ENCODE data around the gene ARHGAP31.

Gene ARHGAP31

DNA sequence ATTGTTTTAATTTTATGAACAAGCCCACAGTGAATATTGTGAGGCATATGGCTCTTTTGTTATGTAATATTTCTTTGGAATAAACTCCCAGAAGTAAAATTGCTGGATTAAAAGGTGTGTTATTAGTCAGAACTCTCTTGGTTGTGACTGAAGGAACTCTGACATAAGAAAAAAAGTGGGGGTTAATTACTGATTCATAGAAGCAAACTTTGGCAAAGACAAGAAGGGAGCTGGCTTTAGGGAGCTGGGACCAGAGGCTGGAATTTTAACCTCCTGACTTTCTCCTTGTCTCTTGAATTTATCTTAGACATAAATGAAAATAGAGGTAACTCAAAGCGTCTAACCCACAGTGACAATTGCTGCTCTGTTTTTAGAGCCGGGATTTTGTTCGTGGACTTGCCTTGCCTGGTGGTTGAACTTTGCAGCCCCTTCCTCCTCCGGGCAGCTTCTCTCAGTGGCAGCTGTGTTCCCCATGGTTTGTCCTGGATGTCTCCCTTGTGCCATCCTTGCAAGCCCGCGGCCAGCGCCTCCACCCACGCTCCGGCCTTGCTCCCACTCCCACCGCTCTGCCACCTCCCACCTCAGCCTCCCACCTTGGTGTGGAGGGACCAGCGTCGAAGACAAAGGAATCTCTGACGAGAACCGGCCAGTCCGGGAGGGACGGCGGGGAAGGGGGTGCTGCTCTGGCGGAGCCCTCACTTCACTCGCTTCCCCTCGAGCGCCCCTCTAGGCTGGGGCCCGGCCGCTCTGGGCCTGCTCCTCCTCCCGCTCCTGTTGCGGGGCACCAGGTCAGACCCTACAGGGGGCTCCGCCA, 28.0 kb downstream of the ARHGAP31 start:
- no peak for DNase-seq (ENCODE audit: low spot score)
- TF ChIP-seq, protein P1, sequence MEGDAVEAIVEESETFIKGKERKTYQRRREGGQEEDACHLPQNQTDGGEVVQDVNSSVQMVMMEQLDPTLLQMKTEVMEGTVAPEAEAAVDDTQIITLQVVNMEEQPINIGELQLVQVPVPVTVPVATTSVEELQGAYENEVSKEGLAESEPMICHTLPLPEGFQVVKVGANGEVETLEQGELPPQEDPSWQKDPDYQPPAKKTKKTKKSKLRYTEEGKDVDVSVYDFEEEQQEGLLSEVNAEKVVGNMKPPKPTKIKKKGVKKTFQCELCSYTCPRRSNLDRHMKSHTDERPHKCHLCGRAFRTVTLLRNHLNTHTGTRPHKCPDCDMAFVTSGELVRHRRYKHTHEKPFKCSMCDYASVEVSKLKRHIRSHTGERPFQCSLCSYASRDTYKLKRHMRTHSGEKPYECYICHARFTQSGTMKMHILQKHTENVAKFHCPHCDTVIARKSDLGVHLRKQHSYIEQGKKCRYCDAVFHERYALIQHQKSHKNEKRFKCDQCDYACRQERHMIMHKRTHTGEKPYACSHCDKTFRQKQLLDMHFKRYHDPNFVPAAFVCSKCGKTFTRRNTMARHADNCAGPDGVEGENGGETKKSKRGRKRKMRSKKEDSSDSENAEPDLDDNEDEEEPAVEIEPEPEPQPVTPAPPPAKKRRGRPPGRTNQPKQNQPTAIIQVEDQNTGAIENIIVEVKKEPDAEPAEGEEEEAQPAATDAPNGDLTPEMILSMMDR (IDR thresholded peaks at IDR 0.05; ENCODE audit: extremely low read depth, missing control alignments) = no peak

DNA sequence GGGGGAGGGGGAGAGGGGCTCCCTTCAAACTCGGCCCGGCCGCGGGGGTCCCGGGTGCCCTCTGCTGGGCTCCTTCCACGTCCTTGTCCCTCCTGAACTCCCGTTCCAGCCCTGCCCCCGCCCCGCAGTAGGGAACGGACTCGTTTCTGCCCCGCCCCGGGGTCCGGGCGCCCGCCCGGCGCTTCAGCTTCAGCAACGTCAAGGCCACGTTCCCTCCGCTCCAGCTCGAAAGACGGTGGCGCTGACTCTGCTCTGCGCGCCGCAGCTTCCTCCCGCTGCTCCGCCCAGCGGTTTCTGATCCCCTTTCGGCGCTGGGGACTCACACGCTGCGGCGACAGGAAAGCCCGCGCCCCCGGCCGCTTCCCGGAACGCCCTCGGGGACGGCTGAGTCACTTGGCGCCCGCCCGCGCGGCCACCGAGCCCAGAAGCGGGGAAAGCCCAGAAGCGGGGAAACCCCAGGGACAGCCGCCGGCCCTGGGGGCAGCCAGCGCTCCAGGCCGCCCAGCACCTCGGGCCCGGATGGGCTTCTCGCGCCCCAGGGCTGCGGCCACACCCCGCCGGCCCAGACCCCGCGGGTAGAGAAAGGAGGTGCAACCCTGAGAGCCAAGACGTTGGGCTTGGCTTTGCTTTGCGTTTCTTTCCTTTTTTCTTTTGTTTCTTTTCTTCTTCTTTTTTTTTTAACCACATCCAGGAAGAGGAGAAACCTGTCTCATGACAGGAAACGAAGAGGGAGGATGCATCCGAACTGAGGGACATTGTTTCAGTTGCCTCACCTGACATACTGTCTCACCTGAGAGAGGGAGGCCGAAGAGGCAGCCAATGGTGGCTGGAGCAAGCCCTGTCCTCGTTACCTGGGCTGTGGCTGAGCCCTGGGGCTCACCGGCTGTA, 28.9 kb downstream of the ARHGAP31 start:
- TF ChIP-seq, protein P1 (IDR thresholded peaks at IDR 0.05; ENCODE audit: extremely low read depth, missing control alignments) = no peak

DNA sequence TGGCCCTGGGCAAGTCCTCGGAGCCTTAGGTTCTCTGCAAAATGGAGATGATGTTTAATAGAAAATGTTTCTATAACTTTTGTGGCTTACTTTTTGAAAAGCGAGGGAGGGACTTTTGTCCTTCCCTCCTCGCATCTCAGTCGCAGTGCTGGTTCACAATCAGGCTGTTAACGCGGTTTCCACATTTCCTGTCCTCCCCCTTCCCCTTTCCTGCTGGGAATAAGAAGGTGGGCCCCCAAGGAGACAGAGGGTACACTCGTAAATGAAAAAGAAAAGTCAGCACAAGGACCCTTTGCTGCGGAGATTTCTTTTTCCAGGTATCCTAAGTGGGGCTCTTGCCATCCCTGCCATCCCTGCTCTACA, 29.5 kb downstream of the ARHGAP31 start:
- TF ChIP-seq, protein P1 (IDR thresholded peaks at IDR 0.05; ENCODE audit: extremely low read depth, missing control alignments) = no peak
- no peak for DNase-seq (ENCODE audit: low spot score)

More for the DNA sequence above, 28.9 kb downstream of the ARHGAP31 start:
- peak; percentile 91 for DNase-seq (ENCODE audit: low spot score)

DNA sequence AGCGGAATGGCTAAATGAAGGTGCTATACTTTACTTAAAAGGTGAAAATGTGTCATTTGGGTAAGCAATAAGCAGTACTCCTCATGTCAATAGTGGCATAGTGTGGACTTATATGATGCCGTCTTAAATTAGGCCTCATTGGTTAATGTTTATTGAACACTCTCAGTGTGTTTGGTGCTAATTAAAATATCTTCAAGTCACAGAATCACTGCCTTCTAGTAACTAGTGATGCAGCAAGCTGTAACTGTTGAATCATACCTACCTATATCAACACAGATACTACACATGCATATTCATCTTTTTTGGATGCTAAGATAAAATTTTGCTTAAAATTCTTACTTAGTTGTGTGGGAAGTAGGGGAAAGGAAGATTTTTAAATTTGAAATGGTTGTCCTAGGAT, 30.7 kb downstream of the ARHGAP31 start:
- DNase-seq (ENCODE audit: low spot score) = peak; percentile 16
- TF ChIP-seq, protein P1 (IDR thresholded peaks at IDR 0.05; ENCODE audit: extremely low read depth, missing control alignments) = no peak

DNA sequence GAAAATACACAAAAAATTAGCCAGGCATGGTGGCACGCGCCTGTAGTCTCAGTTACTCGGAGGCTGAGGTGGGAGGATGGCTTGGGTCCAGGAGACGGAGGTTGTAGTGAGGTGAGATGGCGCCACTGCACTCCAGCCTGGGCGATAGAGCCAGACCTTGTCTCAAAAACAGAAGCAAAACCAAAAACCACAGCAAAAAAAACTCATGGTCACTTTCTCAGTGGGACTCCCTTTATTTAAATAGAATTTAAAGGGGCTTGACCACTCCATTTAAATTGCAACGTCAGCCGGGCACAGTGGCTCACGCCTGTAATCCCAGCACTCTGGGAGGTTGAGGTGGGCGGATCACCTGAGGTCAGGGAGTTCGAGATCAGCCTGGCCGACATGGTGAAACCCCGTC, 32.8 kb downstream of the ARHGAP31 start:
- no peak for DNase-seq (ENCODE audit: low spot score)
- TF ChIP-seq, protein P1 (IDR thresholded peaks at IDR 0.05; ENCODE audit: extremely low read depth, missing control alignments) = no peak

DNA sequence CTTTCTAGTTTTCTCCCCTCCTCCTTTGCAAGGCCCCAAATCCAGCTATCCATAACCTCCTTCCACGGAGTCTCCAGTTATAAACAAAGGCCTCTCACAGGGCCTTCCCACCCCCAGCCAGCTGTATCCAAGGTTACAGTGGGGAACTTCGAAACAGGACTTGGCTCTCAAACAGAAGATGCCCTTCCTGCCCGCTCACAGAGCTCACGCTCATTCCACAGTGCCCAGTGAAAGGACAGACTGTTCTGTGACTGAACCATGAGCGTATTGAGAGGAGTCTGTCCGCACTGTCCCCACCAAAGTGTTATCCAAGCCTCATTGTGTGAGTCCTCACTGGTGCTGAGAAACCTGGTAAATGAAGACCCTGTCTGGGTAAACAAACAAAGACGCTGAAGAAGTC, 35.4 kb downstream of the ARHGAP31 start:
- TF ChIP-seq, protein P1 (IDR thresholded peaks at IDR 0.05; ENCODE audit: extremely low read depth, missing control alignments) = no peak

DNA sequence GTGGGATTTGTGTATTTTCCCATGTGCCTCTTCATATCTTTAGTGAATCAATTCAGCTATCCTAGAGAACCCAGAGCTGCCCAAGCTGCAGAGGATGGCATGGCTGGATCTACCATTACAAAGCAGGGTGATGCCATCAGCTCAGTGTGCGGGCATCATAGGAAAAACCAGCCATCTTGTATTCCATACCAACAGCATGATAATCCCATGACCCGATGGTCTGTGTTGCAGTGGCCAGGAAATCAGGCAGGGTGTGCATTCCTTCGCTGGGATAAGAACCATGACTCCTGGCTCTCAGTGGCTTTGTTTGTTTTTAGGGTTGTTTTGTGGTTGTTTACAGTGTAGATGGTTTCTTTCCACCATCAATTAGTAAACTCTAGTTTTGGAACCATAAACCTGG, 36.0 kb downstream of the ARHGAP31 start:
- TF ChIP-seq, protein P1 (IDR thresholded peaks at IDR 0.05; ENCODE audit: extremely low read depth, missing control alignments) = no peak
- no peak for DNase-seq (ENCODE audit: low spot score)

More for the DNA sequence above, 35.4 kb downstream of the ARHGAP31 start:
- DNase-seq (ENCODE audit: low spot score) = no peak

Measured in GM20000 (cell line).